HFFc6 (cell line): ENCODE measurements around the gene ZSCAN16. TPM values are rescaled to one million over a fixed set of nuclear protein-coding genes. Genes with fewer than 3 reads are reported as not detected.
A peak's percentile ranks its signal among the peaks of the same experiment; 100 is the strongest.

Experiments
- DNase-seq: peaks from one replicate; pipeline ENCODE4 v3.0.0-alpha.2; 2018
- H3K27ac Mint-ChIP-seq: 2 replicates; pipeline ENCODE4 v1.8.0; 2020; ENCODE audit warnings: mild to moderate bottlenecking, mixed read lengths
- H3K27me3 Mint-ChIP-seq: 2 replicates; pipeline ENCODE4 v1.8.0; 2021; ENCODE audit warnings: mild to moderate bottlenecking, moderate library complexity, mixed read lengths; ENCODE audit not compliant: insufficient read depth
- H3K36me3 Mint-ChIP-seq: 2 replicates; pipeline ENCODE4 v1.8.0; 2021; ENCODE audit warnings: low read depth, mixed read lengths
- H3K4me1 Mint-ChIP-seq: 2 replicates; pipeline ENCODE4 v1.8.0; 2020; ENCODE audit warnings: low read depth, mixed read lengths
- H3K4me3 Mint-ChIP-seq: 2 replicates; pipeline ENCODE4 v1.8.0; 2020; ENCODE audit warnings: mild to moderate bottlenecking, moderate library complexity, mixed read lengths
- H3K9me3 Mint-ChIP-seq: 2 replicates; pipeline ENCODE4 v1.8.0; 2020; ENCODE audit warnings: mild to moderate bottlenecking, mixed read lengths
- total RNA-seq, 6 experiments: library from RNA; stranded (reverse); fragmentation: NEBNext Ultra II Directional; extraction: Animal tissue kit (Norgen Biotek cat#: 25700); gene quantifications; 2 replicates in 1 of 6; 3 replicates in 5 of 6; pipeline ENCODE4 v1.2.3, GENCODE V29; 2021
- TF ChIP-seq, protein P1 (sequence below): fragments of 200-600 bp; sonication (generic); IDR thresholded peaks from 2 replicates; pipeline ENCODE4 v1.5.0; 2021; ENCODE audit warnings: antibody characterized with exemption, mild to moderate bottlenecking

ZSCAN16 gene
- total RNA-seq, 6 experiments from 2014 or later: 0.84 to 1.6 (median 1.1) TPM

DNA sequence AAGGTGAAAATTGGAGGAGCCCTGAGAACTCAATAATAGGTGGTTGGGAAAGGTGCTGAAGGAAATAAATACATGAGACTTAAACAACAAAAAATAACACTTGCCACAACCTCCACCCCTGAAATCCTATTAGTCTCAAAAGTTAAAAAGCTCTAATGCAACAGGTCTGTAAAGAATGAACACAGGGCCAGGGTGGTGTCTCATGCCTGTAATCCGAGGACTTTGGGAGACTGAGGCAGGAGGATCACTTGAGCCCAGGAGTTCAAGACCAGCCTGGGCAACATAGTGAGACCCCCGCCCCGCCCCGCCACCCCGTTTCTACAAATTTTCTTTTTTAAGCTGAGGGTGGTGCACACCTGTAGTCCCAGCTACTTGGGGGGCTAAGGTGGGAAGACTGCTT, 16.2 kb downstream of the ZSCAN16 start:
- no peak for DNase-seq
- no peaks in the 10 kb centered on the region; the same call in 1 of the 2 replicates for H3K27me3 Mint-ChIP-seq
- peaks cover 52% of the 10 kb centered on the region for H3K4me1 Mint-ChIP-seq
- TF ChIP-seq, protein P1, sequence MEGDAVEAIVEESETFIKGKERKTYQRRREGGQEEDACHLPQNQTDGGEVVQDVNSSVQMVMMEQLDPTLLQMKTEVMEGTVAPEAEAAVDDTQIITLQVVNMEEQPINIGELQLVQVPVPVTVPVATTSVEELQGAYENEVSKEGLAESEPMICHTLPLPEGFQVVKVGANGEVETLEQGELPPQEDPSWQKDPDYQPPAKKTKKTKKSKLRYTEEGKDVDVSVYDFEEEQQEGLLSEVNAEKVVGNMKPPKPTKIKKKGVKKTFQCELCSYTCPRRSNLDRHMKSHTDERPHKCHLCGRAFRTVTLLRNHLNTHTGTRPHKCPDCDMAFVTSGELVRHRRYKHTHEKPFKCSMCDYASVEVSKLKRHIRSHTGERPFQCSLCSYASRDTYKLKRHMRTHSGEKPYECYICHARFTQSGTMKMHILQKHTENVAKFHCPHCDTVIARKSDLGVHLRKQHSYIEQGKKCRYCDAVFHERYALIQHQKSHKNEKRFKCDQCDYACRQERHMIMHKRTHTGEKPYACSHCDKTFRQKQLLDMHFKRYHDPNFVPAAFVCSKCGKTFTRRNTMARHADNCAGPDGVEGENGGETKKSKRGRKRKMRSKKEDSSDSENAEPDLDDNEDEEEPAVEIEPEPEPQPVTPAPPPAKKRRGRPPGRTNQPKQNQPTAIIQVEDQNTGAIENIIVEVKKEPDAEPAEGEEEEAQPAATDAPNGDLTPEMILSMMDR: no peak
- peak overlapping the region; percentile 95 for H3K4me3 Mint-ChIP-seq
- H3K36me3 Mint-ChIP-seq: peaks cover 27% of the 10 kb centered on the region
- H3K9me3 Mint-ChIP-seq: no peaks in the 10 kb centered on the region
- H3K27ac Mint-ChIP-seq: peak overlapping the region; percentile 14; the same call in 1 of the 2 replicates

DNA sequence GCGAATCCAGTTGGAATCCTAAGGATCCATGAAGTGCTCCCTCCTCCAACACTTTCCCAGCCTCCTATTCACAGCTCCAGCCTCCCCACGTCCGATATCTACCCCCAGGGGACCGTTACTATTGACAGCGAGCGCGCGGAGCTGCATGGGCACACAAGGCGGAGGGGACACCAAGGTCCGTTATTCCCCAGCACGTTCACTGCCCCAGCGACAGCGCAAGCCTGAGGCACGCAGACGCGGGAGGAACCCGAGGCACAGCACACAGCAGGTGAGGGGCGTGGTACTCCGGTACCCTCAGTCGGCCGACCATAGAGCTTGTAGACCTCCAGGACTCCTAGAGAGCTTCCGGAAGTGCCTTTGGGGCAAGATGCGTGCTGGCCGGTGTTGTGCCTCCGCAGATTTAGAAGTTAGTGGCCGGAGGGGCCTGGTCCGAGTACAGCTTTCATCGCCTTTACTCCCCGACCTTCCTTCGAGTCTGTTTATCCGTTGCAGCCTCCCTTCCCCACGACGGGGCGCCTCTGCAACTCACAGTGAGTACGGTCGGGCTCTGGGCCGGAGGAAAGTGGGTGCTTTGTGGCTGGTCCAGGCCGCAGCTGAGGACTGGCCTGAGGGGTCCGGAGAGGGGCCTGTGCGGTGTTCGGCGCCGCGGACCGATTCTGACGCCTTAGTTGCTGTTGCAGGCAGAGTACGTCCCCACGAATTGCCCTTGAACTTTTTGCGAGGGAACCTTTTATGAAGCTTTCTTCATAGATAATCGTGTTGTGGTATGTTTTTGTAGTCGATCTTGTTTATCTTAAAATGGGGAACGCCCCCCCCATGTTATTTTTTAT, 17.3 kb downstream of the ZSCAN16 start, which contains the start of gene ZKSCAN8:
Gene ZKSCAN8, plus strand, starts transcription at position 384 of the 830 bp plus-strand sequence. CDS start 6,525 bp downstream, outside the sequence.
- no peaks in the 10 kb centered on the region; the same call in 1 of the 2 replicates for H3K27me3 Mint-ChIP-seq

DNA sequence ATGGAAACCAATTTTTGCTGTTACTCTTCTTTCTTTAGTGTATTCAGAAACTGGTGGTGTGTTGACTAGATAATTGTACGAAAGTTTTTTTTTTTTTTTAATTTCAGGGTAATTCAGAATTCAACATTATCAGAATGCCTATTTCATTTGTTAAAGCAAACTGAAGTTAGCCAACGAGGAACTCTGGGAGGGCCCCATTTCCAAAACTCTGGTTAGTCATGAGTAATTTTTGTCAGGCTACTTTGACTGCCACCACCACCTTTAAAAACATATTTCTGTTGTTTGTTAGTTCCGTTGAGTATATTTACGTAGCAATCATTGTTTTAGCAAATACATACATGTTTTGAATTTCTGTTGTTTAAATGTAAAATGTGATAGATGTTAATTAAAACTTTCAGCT, 18.0 kb downstream of the ZSCAN16 start:
- Mint-ChIP-seq H3K9me3 (no peaks in the 10 kb centered on the region), H3K4me1 (peaks cover 48% of the 10 kb centered on the region), H3K4me3 (peak overlapping the region; percentile 95), H3K27me3 (no peaks in the 10 kb centered on the region; the same call in 1 of the 2 replicates), H3K27ac (peak overlapping the region; percentile 93), H3K36me3 (peaks cover 34% of the 10 kb centered on the region)
- TF ChIP-seq, protein P1: no peak
- no peak for DNase-seq

More for the DNA sequence above, 17.3 kb downstream of the ZSCAN16 start, which contains the start of gene ZKSCAN8:
- Mint-ChIP-seq H3K9me3 (no peaks in the 10 kb centered on the region), H3K4me1 (peaks cover 51% of the 10 kb centered on the region), H3K27ac (peak within 1 kb of the TSS; percentile 93), H3K4me3 (peak within 1 kb of the TSS; percentile 95), H3K36me3 (peaks cover 34% of the 10 kb centered on the region)
- peak; percentile 71 for DNase-seq
- TF ChIP-seq, protein P1: no peak

DNA sequence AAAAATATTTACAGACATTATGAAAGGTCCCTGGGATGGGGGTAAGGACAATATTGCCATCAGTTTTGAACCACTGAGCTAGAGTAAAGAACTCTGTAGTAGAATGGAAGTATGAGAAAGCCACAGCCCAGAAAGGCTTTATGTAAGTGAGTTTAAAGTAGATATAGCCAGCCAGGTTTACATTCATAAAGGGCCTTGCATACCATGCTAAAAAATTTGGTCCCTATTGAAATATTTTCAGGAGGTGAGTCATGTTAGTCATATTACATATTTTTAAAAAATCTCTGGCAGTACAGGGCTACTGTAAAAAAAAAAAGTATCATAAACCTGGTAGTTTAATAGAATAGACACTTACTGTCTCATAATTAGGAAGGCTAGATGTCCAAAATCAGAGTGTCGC, 20.8 kb downstream of the ZSCAN16 start:
- no peak for DNase-seq

DNA sequence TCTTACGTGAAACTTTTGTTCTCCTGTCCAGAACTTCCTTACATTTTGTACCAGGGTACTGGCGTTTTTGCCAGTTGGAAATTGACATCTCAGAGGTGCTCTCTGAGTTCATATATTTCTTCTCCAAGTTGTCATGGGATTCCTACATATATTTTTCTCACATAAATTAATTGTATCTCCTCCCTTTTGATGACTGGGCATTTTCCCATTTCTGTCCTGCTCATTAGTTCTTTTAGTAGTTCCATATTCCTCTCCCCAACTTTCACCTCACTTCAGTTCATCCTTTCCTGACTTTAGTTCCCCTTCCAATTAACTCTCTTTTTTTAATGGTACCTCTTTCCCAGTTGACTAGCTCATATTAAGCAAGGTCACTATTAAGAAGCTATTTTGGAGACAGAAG, 28.1 kb downstream of the ZSCAN16 start:
- H3K36me3 Mint-ChIP-seq: peaks cover 63% of the 10 kb centered on the region
- H3K27me3 Mint-ChIP-seq: no peaks in the 10 kb centered on the region
- H3K9me3 Mint-ChIP-seq: peaks cover 8% of the 10 kb centered on the region

More for the DNA sequence above, 20.8 kb downstream of the ZSCAN16 start:
- Mint-ChIP-seq H3K27me3 (no peaks in the 10 kb centered on the region; the same call in 1 of the 2 replicates), H3K9me3 (no peaks in the 10 kb centered on the region), H3K4me3 (no peak overlapping the region), H3K27ac (no peak overlapping the region), H3K4me1 (peaks cover 35% of the 10 kb centered on the region), H3K36me3 (peaks cover 45% of the 10 kb centered on the region)
- TF ChIP-seq, protein P1: no peak

More for the DNA sequence above, 28.1 kb downstream of the ZSCAN16 start:
- Mint-ChIP-seq H3K27ac (no peak overlapping the region), H3K4me1 (no peaks in the 10 kb centered on the region), H3K4me3 (no peak overlapping the region)
- DNase-seq: no peak
- TF ChIP-seq, protein P1: no peak
